B cell (primary cell): ENCODE results near the gene SLC5A2.

ENCODE experiments used
- EZH2 ChIP-seq: IDR thresholded peaks from 2 replicates; pipeline ENCODE4 v1.6.1; 2012; ENCODE audit warnings: borderline replicate concordance, low read depth, mild to moderate bottlenecking, moderate library complexity, low read length; ENCODE audit not compliant: insufficient read depth, poor library complexity, severe bottlenecking
- TF ChIP-seq, protein P1 (sequence below): fragments of 200-600 bp; IDR thresholded peaks from one replicate; pipeline ENCODE4 v1.8.0; 2022; ENCODE audit warnings: antibody characterized with exemption, mild to moderate bottlenecking

- TF ChIP-seq, protein P1, sequence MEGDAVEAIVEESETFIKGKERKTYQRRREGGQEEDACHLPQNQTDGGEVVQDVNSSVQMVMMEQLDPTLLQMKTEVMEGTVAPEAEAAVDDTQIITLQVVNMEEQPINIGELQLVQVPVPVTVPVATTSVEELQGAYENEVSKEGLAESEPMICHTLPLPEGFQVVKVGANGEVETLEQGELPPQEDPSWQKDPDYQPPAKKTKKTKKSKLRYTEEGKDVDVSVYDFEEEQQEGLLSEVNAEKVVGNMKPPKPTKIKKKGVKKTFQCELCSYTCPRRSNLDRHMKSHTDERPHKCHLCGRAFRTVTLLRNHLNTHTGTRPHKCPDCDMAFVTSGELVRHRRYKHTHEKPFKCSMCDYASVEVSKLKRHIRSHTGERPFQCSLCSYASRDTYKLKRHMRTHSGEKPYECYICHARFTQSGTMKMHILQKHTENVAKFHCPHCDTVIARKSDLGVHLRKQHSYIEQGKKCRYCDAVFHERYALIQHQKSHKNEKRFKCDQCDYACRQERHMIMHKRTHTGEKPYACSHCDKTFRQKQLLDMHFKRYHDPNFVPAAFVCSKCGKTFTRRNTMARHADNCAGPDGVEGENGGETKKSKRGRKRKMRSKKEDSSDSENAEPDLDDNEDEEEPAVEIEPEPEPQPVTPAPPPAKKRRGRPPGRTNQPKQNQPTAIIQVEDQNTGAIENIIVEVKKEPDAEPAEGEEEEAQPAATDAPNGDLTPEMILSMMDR: no peak
- TF ChIP-seq EZH2: no peak
Measured at GRCh38 chr16:31498493-31498892, 15.6 kb downstream of the SLC5A2 start.
